ENCODE data around the gene MGRN1. TPM values are rescaled to one million over a fixed set of nuclear protein-coding genes. Genes with fewer than 3 reads are reported as not detected.

The MGRN1 gene
- total RNA-seq, 1 donor from 2014 or later: 104 TPM

- DNase-seq (ENCODE audit: low spot score): no peak
These were observed 29.7 kb downstream of the MGRN1 start for GRCh38 chr16:4654011-4654963.

- no peak for DNase-seq (ENCODE audit: low spot score)
These were observed 30.5 kb downstream of the MGRN1 start for GRCh38 chr16:4654964-4655590.

- DNase-seq (ENCODE audit: low spot score): no peak
These were observed 31.2 kb downstream of the MGRN1 start for GRCh38 chr16:4655801-4656200.

- no peak for DNase-seq (ENCODE audit: low spot score)
These were observed 31.6 kb downstream of the MGRN1 start for GRCh38 chr16:4656221-4656620.

GRCh38 chr16:4656695-4657686 is 32.4 kb downstream of the MGRN1 start:
- no peak for DNase-seq (ENCODE audit: low spot score)

- DNase-seq (ENCODE audit: low spot score): no peak
These were observed 35.0 kb downstream of the MGRN1 start for GRCh38 chr16:4659363-4660353.

GRCh38 chr16:4660454-4661007 is 35.9 kb downstream of the MGRN1 start:
- DNase-seq (ENCODE audit: low spot score): no peak

GRCh38 chr16:4661661-4662060 is 37.0 kb downstream of the MGRN1 start:
- no peak for DNase-seq (ENCODE audit: low spot score)

- no peak for DNase-seq (ENCODE audit: low spot score)
These were observed 38.8 kb downstream of the MGRN1 start for GRCh38 chr16:4663465-4663776.

GRCh38 chr16:4663777-4664465 is 39.3 kb downstream of the MGRN1 start:
- no peak for DNase-seq (ENCODE audit: low spot score)

- no peak for DNase-seq (ENCODE audit: low spot score)
These were observed 40.2 kb downstream of the MGRN1 start for GRCh38 chr16:4664538-4665418.

- DNase-seq (ENCODE audit: low spot score): no peak
These were observed 42.0 kb downstream of the MGRN1 start for GRCh38 chr16:4666537-4667202.

- DNase-seq (ENCODE audit: low spot score): no peak
These were observed 42.8 kb downstream of the MGRN1 start for GRCh38 chr16:4667203-4667963.

- no peak for DNase-seq (ENCODE audit: low spot score)
These were observed 43.8 kb downstream of the MGRN1 start for GRCh38 chr16:4668313-4668960.

GRCh38 chr16:4673387-4674046 is 48.9 kb downstream of the MGRN1 start:
- DNase-seq (ENCODE audit: low spot score): no peak

GRCh38 chr16:4674926-4675530 is 50.4 kb downstream of the MGRN1 start:
- no peak for DNase-seq (ENCODE audit: low spot score)

All from ureter (tissue), 1 donor.